Brain microvascular endothelial cell (primary cell): ENCODE measurements around the gene FBLN1.
"Not testable (repeated sequence)": the region's sequence is repeated elsewhere in the genome, so short reads cannot be mapped to it uniquely, and the experiment has no call there.

Experiments
- DNase-seq: peaks from one replicate; pipeline ENCODE4 v3.0.0-alpha.2; 2020
- H3K27ac ChIP-seq: fragments of 250-450 bp; sonication (Bioruptor Pico); 2 replicates; pipeline ENCODE4 v1.5.1; 2020; ENCODE audit warnings: mild to moderate bottlenecking, moderate library complexity
- H3K27me3 ChIP-seq: fragments of 250-450 bp; sonication (Bioruptor Pico); replicated peaks from 2 replicates; pipeline ENCODE4 v1.5.1; 2020; ENCODE audit warnings: mild to moderate bottlenecking
- H3K36me3 ChIP-seq: fragments of 250-450 bp; sonication (Bioruptor Pico); replicated peaks from 2 replicates; pipeline ENCODE4 v1.5.1; 2020; ENCODE audit warnings: mild to moderate bottlenecking
- H3K4me3 ChIP-seq: 2 replicates; pipeline ENCODE4 v1.5.1; 2011; ENCODE audit warnings: low read depth, mild to moderate bottlenecking, control low read depth, low read length, moderate library complexity
- in situ Hi-C: cut with HindIII; loops from 2 replicates; pipeline ENCODE4 v1.10.0; 2017; ENCODE audit warnings: low sequenced_read_pairs, low pct_ligation_motif_present
- TF ChIP-seq, protein P1 (sequence below): IDR thresholded peaks from 2 replicates; pipeline ENCODE4 v1.5.1; 2011; ENCODE audit warnings: low read depth, mild to moderate bottlenecking, moderate library complexity, low read length, control low read depth, inconsistent platforms; ENCODE audit errors: missing control alignments

Gene FBLN1

DNA sequence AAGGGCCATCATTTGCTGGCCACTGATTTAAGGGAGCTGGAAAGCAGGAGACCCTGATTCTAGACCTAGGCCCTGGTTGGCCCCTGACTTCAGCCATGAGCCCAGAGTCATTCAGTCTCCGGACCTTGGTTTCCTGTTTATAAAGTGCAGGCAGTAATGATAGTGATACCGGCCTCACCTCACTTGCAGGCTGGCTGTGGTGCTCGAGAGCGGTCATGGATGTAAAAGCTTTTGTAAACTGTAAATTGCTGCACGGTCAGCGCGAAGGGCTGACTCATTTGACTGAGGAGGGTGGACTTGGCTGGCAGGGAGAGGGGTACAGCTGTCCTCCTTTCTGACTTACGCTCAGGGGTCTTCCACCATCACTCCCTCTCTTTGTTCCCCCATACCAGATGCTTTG, 37.4 kb downstream of the FBLN1 start:
- no peak for DNase-seq
- Histone ChIP-seq H3K36me3 (no peaks in the 10 kb centered on the region), H3K4me3 (no peak overlapping the region), H3K27me3 (no peaks in the 10 kb centered on the region), H3K27ac (no peak overlapping the region)
- in situ Hi-C loops = no loop called here
- TF ChIP-seq, protein P1, sequence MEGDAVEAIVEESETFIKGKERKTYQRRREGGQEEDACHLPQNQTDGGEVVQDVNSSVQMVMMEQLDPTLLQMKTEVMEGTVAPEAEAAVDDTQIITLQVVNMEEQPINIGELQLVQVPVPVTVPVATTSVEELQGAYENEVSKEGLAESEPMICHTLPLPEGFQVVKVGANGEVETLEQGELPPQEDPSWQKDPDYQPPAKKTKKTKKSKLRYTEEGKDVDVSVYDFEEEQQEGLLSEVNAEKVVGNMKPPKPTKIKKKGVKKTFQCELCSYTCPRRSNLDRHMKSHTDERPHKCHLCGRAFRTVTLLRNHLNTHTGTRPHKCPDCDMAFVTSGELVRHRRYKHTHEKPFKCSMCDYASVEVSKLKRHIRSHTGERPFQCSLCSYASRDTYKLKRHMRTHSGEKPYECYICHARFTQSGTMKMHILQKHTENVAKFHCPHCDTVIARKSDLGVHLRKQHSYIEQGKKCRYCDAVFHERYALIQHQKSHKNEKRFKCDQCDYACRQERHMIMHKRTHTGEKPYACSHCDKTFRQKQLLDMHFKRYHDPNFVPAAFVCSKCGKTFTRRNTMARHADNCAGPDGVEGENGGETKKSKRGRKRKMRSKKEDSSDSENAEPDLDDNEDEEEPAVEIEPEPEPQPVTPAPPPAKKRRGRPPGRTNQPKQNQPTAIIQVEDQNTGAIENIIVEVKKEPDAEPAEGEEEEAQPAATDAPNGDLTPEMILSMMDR = no peak

- in situ Hi-C loops = no loop called here
- TF ChIP-seq, protein P1 = no peak
- H3K4me3 ChIP-seq = no peak overlapping the region
- DNase-seq = no peak
- no peak overlapping the region for H3K27ac ChIP-seq
- no peaks in the 10 kb centered on the region for H3K27me3 ChIP-seq
- H3K36me3 ChIP-seq = no peaks in the 10 kb centered on the region
Measured at GRCh38 chr22:45541382-45541979, 38.8 kb downstream of the FBLN1 start.

GRCh38 chr22:45542001-45542520, 39.4 kb downstream of the FBLN1 start:
- TF ChIP-seq, protein P1 = no peak
- in situ Hi-C loops = no loop called here
- no peaks in the 10 kb centered on the region for H3K36me3 ChIP-seq
- no peak overlapping the region for H3K27ac ChIP-seq
- no peak for DNase-seq
- H3K4me3 ChIP-seq = no peak overlapping the region
- H3K27me3 ChIP-seq = no peaks in the 10 kb centered on the region

- in situ Hi-C loops, DNase-seq, H3K27ac ChIP-seq: not testable (repeated sequence)
Measured at GRCh38 chr22:45542736-45543135, 40.1 kb downstream of the FBLN1 start.

DNA sequence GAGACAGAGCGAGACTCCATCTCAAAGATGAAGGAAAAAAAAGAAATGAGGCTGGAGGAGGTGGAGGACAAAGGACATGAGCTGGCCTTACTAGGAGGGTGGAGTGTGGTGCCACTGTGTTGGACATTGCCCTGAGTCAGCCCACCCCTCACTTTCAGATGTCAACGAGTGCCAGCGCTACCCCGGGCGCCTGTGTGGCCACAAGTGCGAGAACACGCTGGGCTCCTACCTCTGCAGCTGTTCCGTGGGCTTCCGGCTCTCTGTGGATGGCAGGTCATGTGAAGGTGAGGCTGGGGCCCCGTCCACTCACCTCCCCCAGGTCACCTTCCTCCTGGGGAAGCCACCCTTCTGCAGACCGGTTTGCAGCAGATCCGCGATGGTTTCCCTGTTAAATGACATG, 40.6 kb downstream of the FBLN1 start:
- H3K36me3 ChIP-seq = no peaks in the 10 kb centered on the region
- H3K27me3 ChIP-seq = no peaks in the 10 kb centered on the region
- TF ChIP-seq, protein P1 = no peak
- H3K4me3 ChIP-seq = no peak overlapping the region
- no peak for DNase-seq
- no peak overlapping the region for H3K27ac ChIP-seq
- in situ Hi-C loops = no loop called here

More at GRCh38 chr22:45542736-45543135, 40.1 kb downstream of the FBLN1 start:
- H3K27me3 ChIP-seq, H3K4me3 ChIP-seq, H3K36me3 ChIP-seq: not testable (repeated sequence)

GRCh38 chr22:45544588-45545170, 42.0 kb downstream of the FBLN1 start:
- no peaks in the 10 kb centered on the region for H3K36me3 ChIP-seq

More at GRCh38 chr22:45544588-45545170, 42.0 kb downstream of the FBLN1 start:
- Histone ChIP-seq H3K27me3 (no peaks in the 10 kb centered on the region), H3K27ac (no peak overlapping the region), H3K4me3 (no peak overlapping the region)
- DNase-seq = no peak
- TF ChIP-seq, protein P1 = no peak
- in situ Hi-C loops = no loop called here
